ENCODE measurements around the gene IL17RD. TPM values are rescaled to one million over a fixed set of nuclear protein-coding genes. Genes with fewer than 3 reads are reported as not detected.

IL17RD gene
- polyA plus RNA-seq, 3 donors, result not detected

DNA sequence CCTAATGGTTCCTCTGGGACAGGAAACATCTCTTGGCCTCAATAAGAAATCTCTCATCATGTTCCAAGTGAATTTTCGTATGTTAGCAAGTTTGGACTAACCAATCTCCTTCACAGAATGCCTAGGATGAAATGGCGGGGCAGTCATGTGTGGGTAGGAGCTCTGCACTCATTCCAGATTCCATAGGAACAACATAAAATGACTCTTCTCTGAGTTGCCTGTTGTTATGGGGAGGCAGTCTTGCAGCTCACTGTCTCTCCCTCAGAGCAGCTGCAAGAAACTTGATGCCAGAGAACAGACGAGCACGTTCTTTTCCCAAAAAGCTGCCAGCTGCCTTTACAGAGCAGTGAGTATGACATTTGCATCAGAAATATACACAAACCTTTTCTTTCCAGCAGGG lies 70.6 kb downstream of the IL17RD start:
- intact Hi-C loops (cut with micrococcal nuclease), result no loop called here
- TF ChIP-seq, protein P1, sequence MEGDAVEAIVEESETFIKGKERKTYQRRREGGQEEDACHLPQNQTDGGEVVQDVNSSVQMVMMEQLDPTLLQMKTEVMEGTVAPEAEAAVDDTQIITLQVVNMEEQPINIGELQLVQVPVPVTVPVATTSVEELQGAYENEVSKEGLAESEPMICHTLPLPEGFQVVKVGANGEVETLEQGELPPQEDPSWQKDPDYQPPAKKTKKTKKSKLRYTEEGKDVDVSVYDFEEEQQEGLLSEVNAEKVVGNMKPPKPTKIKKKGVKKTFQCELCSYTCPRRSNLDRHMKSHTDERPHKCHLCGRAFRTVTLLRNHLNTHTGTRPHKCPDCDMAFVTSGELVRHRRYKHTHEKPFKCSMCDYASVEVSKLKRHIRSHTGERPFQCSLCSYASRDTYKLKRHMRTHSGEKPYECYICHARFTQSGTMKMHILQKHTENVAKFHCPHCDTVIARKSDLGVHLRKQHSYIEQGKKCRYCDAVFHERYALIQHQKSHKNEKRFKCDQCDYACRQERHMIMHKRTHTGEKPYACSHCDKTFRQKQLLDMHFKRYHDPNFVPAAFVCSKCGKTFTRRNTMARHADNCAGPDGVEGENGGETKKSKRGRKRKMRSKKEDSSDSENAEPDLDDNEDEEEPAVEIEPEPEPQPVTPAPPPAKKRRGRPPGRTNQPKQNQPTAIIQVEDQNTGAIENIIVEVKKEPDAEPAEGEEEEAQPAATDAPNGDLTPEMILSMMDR (IDR thresholded peaks at IDR 0.05), result no peak
- Mint-ChIP-seq H3K9me3 (no peaks in the 10 kb centered on the region), H3K27me3 (ENCODE audit: low read depth in 3 of 3) (peaks cover 0 to 4% (median 1%) of the 10 kb centered on the region in 3 donors), H3K4me1 (peaks cover 14% of the 10 kb centered on the region), H3K27ac (peak overlapping the region in 1 of 7 donors; percentile 20), H3K36me3 (peaks cover 0 to 3% of the 10 kb centered on the region in 2 donors), H3K4me3 (peak overlapping the region; percentile 71 to 88)
- Histone ChIP-seq H3K9ac (ENCODE audit: insufficient read depth, low read length, poor library complexity, severe bottlenecking) (no peak overlapping the region), H3K79me2 (ENCODE audit: insufficient read depth, low read length) (no peaks in the 10 kb centered on the region), H3K9me3 (replicated peaks in 1 of 2; ENCODE audit: control insufficient read depth in 1 of 2, insufficient read depth in 1 of 2, low read length in 2 of 2) (no peaks in the 10 kb centered on the region), H2AFZ (ENCODE audit: insufficient read depth, low read depth, low read length, poor library complexity, severe bottlenecking) (peak overlapping the region; percentile 72), H3K4me3 (replicated peaks in 1 of 3; ENCODE audit: low read depth in 2 of 3, low read length in 3 of 3) (peak overlapping the region in 1 of 3 experiments; percentile 63), H3K4me1 (ENCODE audit: control insufficient read depth in 1 of 2, insufficient read depth in 2 of 2, low read length in 2 of 2) (peaks cover 11 to 13% of the 10 kb centered on the region in 2 donors), H3K27ac (ENCODE audit: low read depth in 1 of 2, low read length in 2 of 2) (no peak overlapping the region), H4K20me1 (ENCODE audit: insufficient read depth, low read length) (no peaks in the 10 kb centered on the region), H3K4me2 (replicated peaks; ENCODE audit: extremely low read depth, low read length, poor library complexity, severe bottlenecking) (peak overlapping the region; percentile 72), H3K36me3 (replicated peaks in 1 of 2; ENCODE audit: control insufficient read depth in 1 of 2, insufficient read depth in 2 of 2, low read length in 2 of 2) (no peaks in the 10 kb centered on the region), H3K27me3 (ENCODE audit: control insufficient read depth in 2 of 2, insufficient read depth in 2 of 2, low read length in 2 of 2) (no peaks in the 10 kb centered on the region)
- WGBS (ENCODE audit: insufficient coverage), result 83% methylated on average over 2 of the region's 4 CpGs
- no peak for DNase-seq

DNA sequence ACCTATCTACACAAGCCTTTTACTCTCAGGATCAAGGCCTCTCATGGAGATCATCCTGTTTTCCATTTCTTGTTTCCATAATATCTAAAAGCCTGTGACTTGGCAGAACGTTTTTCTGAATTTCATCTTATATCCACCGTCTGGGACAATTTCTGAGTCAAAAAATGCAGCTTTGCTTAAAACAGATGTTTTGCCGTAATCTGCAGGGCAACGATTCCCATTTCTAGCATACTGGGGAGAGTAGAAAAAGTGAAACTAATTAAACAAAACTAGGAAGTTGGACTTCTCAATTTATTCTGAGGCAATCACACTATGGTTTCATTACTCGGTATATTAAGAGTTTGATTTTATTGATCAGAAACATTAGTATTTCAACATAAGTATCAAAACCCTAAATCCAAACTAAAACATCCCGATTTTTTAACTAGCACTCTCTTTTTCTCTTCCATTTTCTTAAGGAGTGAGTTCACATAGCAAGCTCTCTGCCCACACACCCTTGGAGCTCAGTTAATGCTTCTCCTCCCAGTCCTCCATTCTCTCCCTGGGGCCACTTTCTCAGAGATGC lies 71.1 kb downstream of the IL17RD start:
- H3K9me3 ChIP-seq (replicated peaks in 1 of 2; ENCODE audit: control insufficient read depth in 1 of 2, insufficient read depth in 1 of 2, low read length in 2 of 2), result no peaks in the 10 kb centered on the region
- no CpG with 5 or more reads among the region's 6 CpGs for WGBS (ENCODE audit: insufficient coverage)
- H3K9me3 Mint-ChIP-seq, result no peaks in the 10 kb centered on the region
- peak overlapping the region; percentile 72 for H3K4me2 ChIP-seq (replicated peaks; ENCODE audit: extremely low read depth, low read length, poor library complexity, severe bottlenecking)
- no peaks in the 10 kb centered on the region for H3K27me3 ChIP-seq (ENCODE audit: control insufficient read depth in 2 of 2, insufficient read depth in 2 of 2, low read length in 2 of 2)
- no peaks in the 10 kb centered on the region for H4K20me1 ChIP-seq (ENCODE audit: insufficient read depth, low read length)
- TF ChIP-seq, protein P1 (IDR thresholded peaks at IDR 0.05), result no peak
- peak overlapping the region; percentile 24 for H3K9ac ChIP-seq (ENCODE audit: insufficient read depth, low read length, poor library complexity, severe bottlenecking)
- H3K4me3 ChIP-seq (replicated peaks in 1 of 3; ENCODE audit: low read depth in 2 of 3, low read length in 3 of 3), result peak overlapping the region in 2 of 3 experiments; percentile 40 to 63
- peaks cover 11 to 13% of the 10 kb centered on the region in 2 donors for H3K4me1 ChIP-seq (ENCODE audit: control insufficient read depth in 1 of 2, insufficient read depth in 2 of 2, low read length in 2 of 2)
- peak overlapping the region; percentile 72 for H2AFZ ChIP-seq (ENCODE audit: insufficient read depth, low read depth, low read length, poor library complexity, severe bottlenecking)
- intact Hi-C loops (cut with micrococcal nuclease), result no loop called here
- H3K4me1 Mint-ChIP-seq, result peaks cover 14% of the 10 kb centered on the region
- peak overlapping the region in 4 of 7 donors; percentile 20 to 61 (median 35) for H3K27ac Mint-ChIP-seq
- H3K27ac ChIP-seq (ENCODE audit: low read depth in 1 of 2, low read length in 2 of 2), result peak overlapping the region in 1 of 2 donors; percentile 57
- H3K36me3 Mint-ChIP-seq, result peaks cover 0 to 3% of the 10 kb centered on the region in 2 donors
- H3K27me3 Mint-ChIP-seq (ENCODE audit: low read depth in 3 of 3), result peaks cover 0 to 4% (median 1%) of the 10 kb centered on the region in 3 donors
- peak in 2 of 3 donors; percentile 15 to 42 for DNase-seq
- no peaks in the 10 kb centered on the region for H3K79me2 ChIP-seq (ENCODE audit: insufficient read depth, low read length)
- H3K36me3 ChIP-seq (replicated peaks in 1 of 2; ENCODE audit: control insufficient read depth in 1 of 2, insufficient read depth in 2 of 2, low read length in 2 of 2), result no peaks in the 10 kb centered on the region
- peak overlapping the region; percentile 71 to 88 for H3K4me3 Mint-ChIP-seq

Data from CD14-positive monocyte (primary cell).